ENCODE data around the gene C22orf39.

- TF ChIP-seq CTCF (IDR thresholded peaks at IDR 0.05) (no peak), USF2 (IDR thresholded peaks at IDR 0.05) (no peak), ZNF302 (CRISPR knock-in tag; IDR thresholded peaks at IDR 0.05) (no peak), FOSL2 (IDR thresholded peaks at IDR 0.05) (no peak), FOSL2 (CRISPR knock-in tag; IDR thresholded peaks at IDR 0.05) (no peak), MAX (IDR thresholded peaks at IDR 0.05) (no peak), POLR2A (IDR thresholded peaks at IDR 0.05; ENCODE audit: low read length) (no peak), BCL3 (IDR thresholded peaks at IDR 0.05) (no peak), EP300 (IDR thresholded peaks at IDR 0.05) (no peak), PHF8 (IDR thresholded peaks at IDR 0.05; ENCODE audit: borderline replicate concordance, low read depth) (no peak), RFX5 (IDR thresholded peaks at IDR 0.05) (no peak)
Observed at GRCh38 chr22:19412923-19413322, 34.6 kb downstream of the C22orf39 start.
